Loucy (cell line): ENCODE results near the gene PPFIA4.

Experiments used
- H2AFZ ChIP-seq: fragments of 200-600 bp; sonication (generic); 2 replicates; pipeline ENCODE4 v1.6.0; 2016; ENCODE audit warnings: antibody characterized with exemption, mild to moderate bottlenecking, low read length, moderate library complexity
- H3F3A ChIP-seq: fragments of 200-600 bp; 2 replicates; pipeline ENCODE4 v1.6.0; 2016; ENCODE audit warnings: antibody characterized with exemption, low read depth, mild to moderate bottlenecking
- H3K27me3 ChIP-seq: fragments of 200-600 bp; sonication (generic); 2 replicates; pipeline ENCODE4 v1.6.1; 2014; ENCODE audit warnings: low read length, mild to moderate bottlenecking; ENCODE audit not compliant: insufficient read depth, poor library complexity, severe bottlenecking
- H3K36me3 ChIP-seq: fragments of 200-600 bp; sonication (generic); 2 replicates; pipeline ENCODE4 v1.6.1; 2016; ENCODE audit warnings: low read length; ENCODE audit not compliant: insufficient read depth
- H3K4me1 ChIP-seq: fragments of 200-600 bp; sonication (generic); 2 replicates; pipeline ENCODE4 v1.5.1; 2014; ENCODE audit warnings: low read length, mild to moderate bottlenecking; ENCODE audit not compliant: insufficient read depth, poor library complexity, severe bottlenecking
- H3K4me2 ChIP-seq: fragments of 200-600 bp; sonication (generic); 2 replicates; pipeline ENCODE4 v1.6.0; 2014; ENCODE audit warnings: antibody characterized with exemption, low read length, low read depth, mild to moderate bottlenecking; ENCODE audit not compliant: poor library complexity, severe bottlenecking
- H3K4me3 ChIP-seq: fragments of 200-600 bp; sonication (generic); 2 replicates; pipeline ENCODE4 v1.5.1; 2014; ENCODE audit warnings: low read length, mild to moderate bottlenecking, mixed read lengths; ENCODE audit not compliant: poor library complexity, severe bottlenecking
- H3K79me2 ChIP-seq: fragments of 200-600 bp; sonication (generic); 2 replicates; pipeline ENCODE4 v1.6.1; 2014; ENCODE audit warnings: low read length; ENCODE audit not compliant: insufficient read depth
- H3K9ac ChIP-seq: fragments of 200-600 bp; sonication (generic); 2 replicates; pipeline ENCODE4 v1.6.0; 2014; ENCODE audit warnings: mild to moderate bottlenecking, low read depth, low read length, moderate library complexity; ENCODE audit not compliant: poor library complexity, severe bottlenecking
- H3K9me2 ChIP-seq: fragments of 200-600 bp; sonication (generic); replicated peaks from 2 replicates; pipeline ENCODE4 v1.6.1; 2016; ENCODE audit warnings: low read depth, low read length, mixed read lengths
- H3K9me3 ChIP-seq: fragments of 200-600 bp; sonication (generic); 2 replicates; pipeline ENCODE4 v1.6.1; 2014; ENCODE audit warnings: mild to moderate bottlenecking, antibody characterized with exemption, low read length, low read depth; ENCODE audit not compliant: insufficient read depth
- H4K20me1 ChIP-seq: fragments of 200-600 bp; sonication (generic); 2 replicates; pipeline ENCODE4 v1.6.0; 2014; ENCODE audit warnings: antibody characterized with exemption, low read length, mild to moderate bottlenecking; ENCODE audit not compliant: insufficient read depth, poor library complexity, severe bottlenecking
- EZH2phosphoT487 ChIP-seq: fragments of 200-600 bp; IDR thresholded peaks from 2 replicates; pipeline ENCODE4 v1.6.1; 2018; ENCODE audit warnings: antibody characterized with exemption, mild to moderate bottlenecking, moderate library complexity, borderline replicate concordance
- TF ChIP-seq, protein P1 (sequence below): fragments of 200-600 bp; sonication (generic); conservative IDR thresholded peaks from 2 replicates; pipeline ENCODE4 v1.5.1; 2014; ENCODE audit warnings: mild to moderate bottlenecking, antibody characterized with exemption, low read length

Gene PPFIA4

DNA sequence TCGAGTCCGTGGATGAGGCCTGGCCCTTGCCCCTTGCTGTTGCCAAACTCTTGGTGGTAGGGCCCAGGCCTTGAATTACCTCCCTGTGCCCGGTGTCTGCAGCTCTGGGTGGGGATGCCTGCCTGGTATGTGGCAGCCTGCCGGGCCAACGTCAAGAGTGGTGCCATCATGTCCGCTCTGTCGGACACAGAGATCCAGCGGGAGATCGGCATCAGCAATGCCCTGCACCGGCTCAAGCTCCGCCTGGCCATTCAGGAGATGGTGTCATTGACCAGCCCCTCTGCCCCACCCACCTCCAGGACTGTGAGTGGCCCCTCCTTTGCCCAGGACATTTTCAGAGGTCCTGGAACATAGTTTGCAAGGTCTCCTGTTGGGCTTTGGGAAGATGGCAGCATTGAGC is 33.8 kb downstream of the PPFIA4 start:
- H3K79me2 ChIP-seq: no peaks in the 10 kb centered on the region
- no peak overlapping the region for H2AFZ ChIP-seq
- no peaks in the 10 kb centered on the region for H3K9me3 ChIP-seq
- H4K20me1 ChIP-seq: no peaks in the 10 kb centered on the region
- no peaks in the 10 kb centered on the region for H3F3A ChIP-seq
- no peak overlapping the region for H3K9ac ChIP-seq
- H3K36me3 ChIP-seq: no peaks in the 10 kb centered on the region
- H3K27me3 ChIP-seq: no peaks in the 10 kb centered on the region
- no peak overlapping the region for H3K4me3 ChIP-seq
- H3K9me2 ChIP-seq: no peaks in the 10 kb centered on the region
- TF ChIP-seq, protein P1, sequence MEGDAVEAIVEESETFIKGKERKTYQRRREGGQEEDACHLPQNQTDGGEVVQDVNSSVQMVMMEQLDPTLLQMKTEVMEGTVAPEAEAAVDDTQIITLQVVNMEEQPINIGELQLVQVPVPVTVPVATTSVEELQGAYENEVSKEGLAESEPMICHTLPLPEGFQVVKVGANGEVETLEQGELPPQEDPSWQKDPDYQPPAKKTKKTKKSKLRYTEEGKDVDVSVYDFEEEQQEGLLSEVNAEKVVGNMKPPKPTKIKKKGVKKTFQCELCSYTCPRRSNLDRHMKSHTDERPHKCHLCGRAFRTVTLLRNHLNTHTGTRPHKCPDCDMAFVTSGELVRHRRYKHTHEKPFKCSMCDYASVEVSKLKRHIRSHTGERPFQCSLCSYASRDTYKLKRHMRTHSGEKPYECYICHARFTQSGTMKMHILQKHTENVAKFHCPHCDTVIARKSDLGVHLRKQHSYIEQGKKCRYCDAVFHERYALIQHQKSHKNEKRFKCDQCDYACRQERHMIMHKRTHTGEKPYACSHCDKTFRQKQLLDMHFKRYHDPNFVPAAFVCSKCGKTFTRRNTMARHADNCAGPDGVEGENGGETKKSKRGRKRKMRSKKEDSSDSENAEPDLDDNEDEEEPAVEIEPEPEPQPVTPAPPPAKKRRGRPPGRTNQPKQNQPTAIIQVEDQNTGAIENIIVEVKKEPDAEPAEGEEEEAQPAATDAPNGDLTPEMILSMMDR: no peak
- no peak for TF ChIP-seq EZH2phosphoT487
- H3K4me2 ChIP-seq: no peak overlapping the region
- H3K4me1 ChIP-seq: peaks cover 9% of the 10 kb centered on the region

DNA sequence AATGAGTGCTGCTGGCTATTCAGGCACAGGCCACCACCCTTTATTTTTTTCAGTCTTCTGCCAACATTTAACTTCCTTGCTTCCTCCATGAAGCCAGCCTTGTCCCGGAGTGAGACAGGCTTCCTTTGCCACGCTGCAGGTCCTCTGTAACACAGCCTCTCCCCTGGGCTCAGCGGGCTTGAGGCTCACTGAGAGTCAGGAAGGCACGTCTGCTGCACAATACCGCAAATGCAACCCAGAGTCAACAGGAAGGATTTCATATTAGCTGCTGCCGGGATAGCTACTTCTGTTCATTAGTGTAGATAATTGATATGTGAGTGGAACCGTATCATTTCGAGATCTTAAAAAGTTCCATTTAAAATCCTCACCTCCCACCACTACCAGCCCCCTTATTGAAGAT is 37.0 kb downstream of the PPFIA4 start:
- Histone ChIP-seq H3K36me3 (no peaks in the 10 kb centered on the region), H3K27me3 (no peaks in the 10 kb centered on the region), H3K4me3 (no peak overlapping the region), H3K79me2 (no peaks in the 10 kb centered on the region), H3K4me2 (no peak overlapping the region), H3F3A (no peaks in the 10 kb centered on the region), H3K9me2 (no peaks in the 10 kb centered on the region), H3K4me1 (peaks cover 6% of the 10 kb centered on the region), H4K20me1 (no peaks in the 10 kb centered on the region), H3K9ac (no peak overlapping the region), H3K9me3 (no peaks in the 10 kb centered on the region), H2AFZ (no peak overlapping the region)
- TF ChIP-seq EZH2phosphoT487: no peak
- TF ChIP-seq, protein P1: no peak

DNA sequence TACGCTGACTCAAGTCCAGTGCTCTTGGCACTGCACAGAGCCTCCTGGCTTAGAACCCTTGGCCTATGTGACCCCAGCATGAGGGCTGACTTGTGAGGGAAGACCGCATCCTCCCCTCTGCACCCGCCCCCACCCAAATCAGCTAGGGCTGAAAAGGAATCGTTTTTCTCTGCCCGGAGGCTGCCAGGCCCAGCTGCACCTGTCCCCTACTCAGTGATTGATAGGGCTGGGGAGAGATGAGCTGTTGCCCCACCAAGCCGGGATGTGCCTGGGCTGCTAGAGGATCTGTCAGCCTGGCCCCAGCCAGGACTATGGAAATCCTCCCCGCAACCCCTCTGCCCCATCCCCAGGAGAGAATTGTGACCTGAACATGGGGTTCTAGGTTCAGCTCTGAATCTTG is 38.9 kb downstream of the PPFIA4 start:
- Histone ChIP-seq H3K27me3 (no peaks in the 10 kb centered on the region), H3K4me3 (no peak overlapping the region), H3K4me2 (no peak overlapping the region), H3K4me1 (peaks cover 8% of the 10 kb centered on the region), H3K9me3 (no peaks in the 10 kb centered on the region), H4K20me1 (no peaks in the 10 kb centered on the region), H2AFZ (no peak overlapping the region), H3K79me2 (no peaks in the 10 kb centered on the region), H3K9ac (no peak overlapping the region), H3F3A (no peaks in the 10 kb centered on the region), H3K36me3 (no peaks in the 10 kb centered on the region), H3K9me2 (no peaks in the 10 kb centered on the region)
- no peak for TF ChIP-seq EZH2phosphoT487

DNA sequence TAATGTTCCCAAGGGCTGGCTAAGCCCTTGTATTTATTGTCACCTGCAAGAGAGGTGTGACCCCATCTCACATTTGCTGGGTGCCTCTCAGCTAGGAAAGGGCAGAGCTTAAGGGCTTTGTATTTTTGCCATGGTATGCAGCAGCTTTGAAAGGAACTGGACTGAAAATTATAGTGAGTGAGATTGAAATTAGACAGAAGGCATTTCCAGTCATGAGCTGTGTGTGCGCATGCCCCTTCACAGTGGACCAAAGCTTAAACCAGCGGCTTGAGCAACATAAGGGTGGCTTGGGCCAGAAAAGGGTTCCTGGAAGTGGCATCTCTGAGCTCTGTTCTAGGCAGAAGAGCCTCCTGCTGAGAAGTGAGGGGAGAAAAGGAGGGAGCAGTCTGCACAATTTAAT is 39.7 kb downstream of the PPFIA4 start:
- no peaks in the 10 kb centered on the region for H4K20me1 ChIP-seq

More for the DNA sequence above, 39.7 kb downstream of the PPFIA4 start:
- H2AFZ ChIP-seq: no peak overlapping the region
- no peaks in the 10 kb centered on the region for H3K9me3 ChIP-seq
- no peaks in the 10 kb centered on the region for H3K36me3 ChIP-seq
- H3K27me3 ChIP-seq: no peaks in the 10 kb centered on the region
- no peak overlapping the region for H3K4me3 ChIP-seq
- no peak overlapping the region for H3K9ac ChIP-seq
- peaks cover 8% of the 10 kb centered on the region for H3K4me1 ChIP-seq
- H3K4me2 ChIP-seq: no peak overlapping the region
- no peak for TF ChIP-seq EZH2phosphoT487
- TF ChIP-seq, protein P1: no peak
- H3K79me2 ChIP-seq: no peaks in the 10 kb centered on the region
- H3F3A ChIP-seq: no peaks in the 10 kb centered on the region
- no peaks in the 10 kb centered on the region for H3K9me2 ChIP-seq
